ENCODE data around the gene PCARE. TPM values are rescaled to one million over a fixed set of nuclear protein-coding genes. Genes with fewer than 3 reads are reported as not detected.

PCARE gene
- total RNA-seq, 1 experiment from 2014 or later, result not detected

GRCh38 chr2:29013057-29013780, 61.1 kb downstream of the PCARE start:
- no peak overlapping the region for H3K4me3 Mint-ChIP-seq
- H3K4me1 Mint-ChIP-seq, result peaks cover 17% of the 10 kb centered on the region
- POLR2A ChIA-PET, result no interaction called here
- no peak for DNase-seq (ENCODE audit: low spot score)
- TF ChIP-seq, protein P1, sequence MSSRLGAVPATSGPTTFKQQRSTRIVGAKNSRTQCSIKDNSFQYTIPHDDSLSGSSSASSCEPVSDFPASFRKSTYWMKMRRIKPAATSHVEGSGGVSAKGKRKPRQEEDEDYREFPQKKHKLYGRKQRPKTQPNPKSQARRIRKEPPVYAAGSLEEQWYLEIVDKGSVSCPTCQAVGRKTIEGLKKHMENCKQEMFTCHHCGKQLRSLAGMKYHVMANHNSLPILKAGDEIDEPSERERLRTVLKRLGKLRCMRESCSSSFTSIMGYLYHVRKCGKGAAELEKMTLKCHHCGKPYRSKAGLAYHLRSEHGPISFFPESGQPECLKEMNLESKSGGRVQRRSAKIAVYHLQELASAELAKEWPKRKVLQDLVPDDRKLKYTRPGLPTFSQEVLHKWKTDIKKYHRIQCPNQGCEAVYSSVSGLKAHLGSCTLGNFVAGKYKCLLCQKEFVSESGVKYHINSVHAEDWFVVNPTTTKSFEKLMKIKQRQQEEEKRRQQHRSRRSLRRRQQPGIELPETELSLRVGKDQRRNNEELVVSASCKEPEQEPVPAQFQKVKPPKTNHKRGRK (CRISPR knock-in tag; IDR thresholded peaks at IDR 0.05; ENCODE audit: borderline replicate concordance), result no peak
- TF ChIP-seq RORB (CRISPR knock-in tag; IDR thresholded peaks at IDR 0.05) (no peak), SMAD4 (CRISPR knock-in tag; IDR thresholded peaks at IDR 0.05) (no peak), TEAD4 (CRISPR knock-in tag; IDR thresholded peaks at IDR 0.05) (no peak), HMGXB4 (CRISPR knock-in tag; IDR thresholded peaks at IDR 0.05) (no peak), USF1 (CRISPR knock-in tag; IDR thresholded peaks at IDR 0.05) (no peak), CREB1 (CRISPR knock-in tag; IDR thresholded peaks at IDR 0.05) (no peak), NR2C2 (CRISPR knock-in tag; IDR thresholded peaks at IDR 0.05) (no peak), ZNF138 (CRISPR knock-in tag; conservative IDR thresholded peaks at IDR 0.05) (no peak), RELA (CRISPR knock-in tag; IDR thresholded peaks at IDR 0.05; ENCODE audit: borderline replicate concordance) (no peak), GTF2I (CRISPR knock-in tag; conservative IDR thresholded peaks at IDR 0.05) (no peak), NR3C1 (CRISPR knock-in tag; conservative IDR thresholded peaks at IDR 0.05; ENCODE audit: low read depth) (no peak), MXD4 (CRISPR knock-in tag; IDR thresholded peaks at IDR 0.05; ENCODE audit: borderline replicate concordance) (no peak), ZNF416 (CRISPR knock-in tag; IDR thresholded peaks at IDR 0.05) (no peak)
- TF ChIP-seq, protein P2, sequence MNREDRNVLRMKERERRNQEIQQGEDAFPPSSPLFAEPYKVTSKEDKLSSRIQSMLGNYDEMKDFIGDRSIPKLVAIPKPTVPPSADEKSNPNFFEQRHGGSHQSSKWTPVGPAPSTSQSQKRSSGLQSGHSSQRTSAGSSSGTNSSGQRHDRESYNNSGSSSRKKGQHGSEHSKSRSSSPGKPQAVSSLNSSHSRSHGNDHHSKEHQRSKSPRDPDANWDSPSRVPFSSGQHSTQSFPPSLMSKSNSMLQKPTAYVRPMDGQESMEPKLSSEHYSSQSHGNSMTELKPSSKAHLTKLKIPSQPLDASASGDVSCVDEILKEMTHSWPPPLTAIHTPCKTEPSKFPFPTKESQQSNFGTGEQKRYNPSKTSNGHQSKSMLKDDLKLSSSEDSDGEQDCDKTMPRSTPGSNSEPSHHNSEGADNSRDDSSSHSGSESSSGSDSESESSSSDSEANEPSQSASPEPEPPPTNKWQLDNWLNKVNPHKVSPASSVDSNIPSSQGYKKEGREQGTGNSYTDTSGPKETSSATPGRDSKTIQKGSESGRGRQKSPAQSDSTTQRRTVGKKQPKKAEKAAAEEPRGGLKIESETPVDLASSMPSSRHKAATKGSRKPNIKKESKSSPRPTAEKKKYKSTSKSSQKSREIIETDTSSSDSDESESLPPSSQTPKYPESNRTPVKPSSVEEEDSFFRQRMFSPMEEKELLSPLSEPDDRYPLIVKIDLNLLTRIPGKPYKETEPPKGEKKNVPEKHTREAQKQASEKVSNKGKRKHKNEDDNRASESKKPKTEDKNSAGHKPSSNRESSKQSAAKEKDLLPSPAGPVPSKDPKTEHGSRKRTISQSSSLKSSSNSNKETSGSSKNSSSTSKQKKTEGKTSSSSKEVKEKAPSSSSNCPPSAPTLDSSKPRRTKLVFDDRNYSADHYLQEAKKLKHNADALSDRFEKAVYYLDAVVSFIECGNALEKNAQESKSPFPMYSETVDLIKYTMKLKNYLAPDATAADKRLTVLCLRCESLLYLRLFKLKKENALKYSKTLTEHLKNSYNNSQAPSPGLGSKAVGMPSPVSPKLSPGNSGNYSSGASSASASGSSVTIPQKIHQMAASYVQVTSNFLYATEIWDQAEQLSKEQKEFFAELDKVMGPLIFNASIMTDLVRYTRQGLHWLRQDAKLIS (CRISPR knock-in tag; IDR thresholded peaks at IDR 0.05; ENCODE audit: borderline replicate concordance), result no peak
- TF ChIP-seq, protein P3, sequence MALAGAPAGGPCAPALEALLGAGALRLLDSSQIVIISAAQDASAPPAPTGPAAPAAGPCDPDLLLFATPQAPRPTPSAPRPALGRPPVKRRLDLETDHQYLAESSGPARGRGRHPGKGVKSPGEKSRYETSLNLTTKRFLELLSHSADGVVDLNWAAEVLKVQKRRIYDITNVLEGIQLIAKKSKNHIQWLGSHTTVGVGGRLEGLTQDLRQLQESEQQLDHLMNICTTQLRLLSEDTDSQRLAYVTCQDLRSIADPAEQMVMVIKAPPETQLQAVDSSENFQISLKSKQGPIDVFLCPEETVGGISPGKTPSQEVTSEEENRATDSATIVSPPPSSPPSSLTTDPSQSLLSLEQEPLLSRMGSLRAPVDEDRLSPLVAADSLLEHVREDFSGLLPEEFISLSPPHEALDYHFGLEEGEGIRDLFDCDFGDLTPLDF (CRISPR knock-in tag; IDR thresholded peaks at IDR 0.05), result no peak
- no peak for ATAC-seq
- CTCF ChIA-PET, result no interaction called here
- H3K27me3 Mint-ChIP-seq (ENCODE audit: low read depth), result no peaks in the 10 kb centered on the region
- no peaks in the 10 kb centered on the region for H3K36me3 Mint-ChIP-seq
- H3K27ac Mint-ChIP-seq, result no peak overlapping the region
- H3K9me3 Mint-ChIP-seq, result no peaks in the 10 kb centered on the region

GRCh38 chr2:29012211-29012681, 62.1 kb downstream of the PCARE start:
- DNase-seq (ENCODE audit: low spot score) (no peak), ATAC-seq (no peak)
- ChIA-PET CTCF (interaction anchor here (0.9 kb wide), 1 partner anchor 33 kb away, joined by 4 read pairs; no protein-coding TSS in a partner anchor), POLR2A (no interaction called here)
- H3K4me3 Mint-ChIP-seq, result no peak overlapping the region
- H3K4me1 Mint-ChIP-seq, result peaks cover 17% of the 10 kb centered on the region
- H3K27ac Mint-ChIP-seq, result no peak overlapping the region
- no peaks in the 10 kb centered on the region for H3K36me3 Mint-ChIP-seq
- H3K9me3 Mint-ChIP-seq, result no peaks in the 10 kb centered on the region
- no peaks in the 10 kb centered on the region for H3K27me3 Mint-ChIP-seq (ENCODE audit: low read depth)
- TF ChIP-seq ZNF416 (CRISPR knock-in tag; IDR thresholded peaks at IDR 0.05) (no peak), FOXP4 (CRISPR knock-in tag; IDR thresholded peaks at IDR 0.05) (no peak)
- TF ChIP-seq, protein P4, sequence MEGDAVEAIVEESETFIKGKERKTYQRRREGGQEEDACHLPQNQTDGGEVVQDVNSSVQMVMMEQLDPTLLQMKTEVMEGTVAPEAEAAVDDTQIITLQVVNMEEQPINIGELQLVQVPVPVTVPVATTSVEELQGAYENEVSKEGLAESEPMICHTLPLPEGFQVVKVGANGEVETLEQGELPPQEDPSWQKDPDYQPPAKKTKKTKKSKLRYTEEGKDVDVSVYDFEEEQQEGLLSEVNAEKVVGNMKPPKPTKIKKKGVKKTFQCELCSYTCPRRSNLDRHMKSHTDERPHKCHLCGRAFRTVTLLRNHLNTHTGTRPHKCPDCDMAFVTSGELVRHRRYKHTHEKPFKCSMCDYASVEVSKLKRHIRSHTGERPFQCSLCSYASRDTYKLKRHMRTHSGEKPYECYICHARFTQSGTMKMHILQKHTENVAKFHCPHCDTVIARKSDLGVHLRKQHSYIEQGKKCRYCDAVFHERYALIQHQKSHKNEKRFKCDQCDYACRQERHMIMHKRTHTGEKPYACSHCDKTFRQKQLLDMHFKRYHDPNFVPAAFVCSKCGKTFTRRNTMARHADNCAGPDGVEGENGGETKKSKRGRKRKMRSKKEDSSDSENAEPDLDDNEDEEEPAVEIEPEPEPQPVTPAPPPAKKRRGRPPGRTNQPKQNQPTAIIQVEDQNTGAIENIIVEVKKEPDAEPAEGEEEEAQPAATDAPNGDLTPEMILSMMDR (IDR thresholded peaks at IDR 0.05), result no peak
- TF ChIP-seq, protein P5, sequence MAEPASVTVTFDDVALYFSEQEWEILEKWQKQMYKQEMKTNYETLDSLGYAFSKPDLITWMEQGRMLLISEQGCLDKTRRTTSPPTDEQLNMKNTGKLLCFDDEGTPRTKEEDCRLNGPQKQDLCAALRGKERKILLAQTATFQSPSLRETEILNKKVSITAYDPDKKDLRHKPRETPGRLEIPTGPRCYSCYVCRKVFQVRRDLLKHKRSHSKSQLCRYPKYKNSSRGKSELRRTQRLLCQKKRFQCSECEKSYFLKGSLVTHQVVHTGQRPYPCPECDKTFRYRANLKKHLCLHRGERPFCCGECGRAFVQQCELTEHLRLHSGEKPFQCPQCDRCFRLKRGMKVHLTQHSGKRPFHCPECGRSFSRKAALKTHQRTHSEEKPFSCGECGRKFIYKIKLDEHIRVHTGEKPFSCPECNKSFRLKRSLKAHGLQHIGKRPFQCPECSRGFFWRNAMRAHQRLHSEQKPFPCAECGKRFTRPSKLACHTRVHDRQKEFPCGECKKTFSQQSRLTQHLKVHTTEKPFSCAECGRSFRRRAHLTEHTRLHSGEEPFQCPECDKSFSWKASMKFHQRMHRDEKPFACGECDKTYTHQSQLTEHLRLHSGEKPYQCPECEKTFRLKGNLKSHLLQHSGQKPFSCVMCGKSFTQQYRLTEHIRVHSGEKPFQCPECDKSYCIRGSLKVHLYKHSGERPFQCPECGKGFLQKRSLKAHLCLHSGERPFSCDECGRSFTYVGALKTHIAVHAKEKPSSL (CRISPR knock-in tag; conservative IDR thresholded peaks at IDR 0.05), result no peak
